Epithelial cell of esophagus (primary cell): ENCODE data around the gene LCP2.

Source experiments
- DNase-seq: peaks from one replicate; pipeline ENCODE4 v3.0.0; 2010; ENCODE audit warnings: low read depth
- H3K4me3 ChIP-seq: 2 replicates; pipeline ENCODE4 v1.5.1; 2011; ENCODE audit warnings: mild to moderate bottlenecking, low read length, control low read depth
- TF ChIP-seq, protein P1 (sequence below): IDR thresholded peaks from 2 replicates; pipeline ENCODE4 v1.5.1; 2011; ENCODE audit warnings: low read depth, mild to moderate bottlenecking, low read length, control low read depth, inconsistent platforms; ENCODE audit not compliant: insufficient read depth; ENCODE audit errors: missing control alignments

The LCP2 gene

DNA sequence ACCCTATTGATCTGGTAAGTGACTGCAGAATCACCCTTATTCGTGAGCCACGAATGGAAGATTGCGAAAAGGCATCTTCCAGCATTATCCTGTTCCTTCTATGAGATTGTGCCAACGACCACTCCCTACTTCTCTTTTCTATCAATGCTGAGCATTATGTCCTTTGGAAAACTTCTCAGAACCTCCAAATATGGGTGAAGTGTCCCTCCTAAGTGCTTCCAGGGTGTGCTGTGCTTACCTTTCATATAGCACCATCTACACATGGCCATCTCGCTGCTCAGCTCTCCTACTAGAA, 14.7 kb upstream of the LCP2 start:
- H3K4me3 ChIP-seq = no peak overlapping the region
- DNase-seq = no peak
- TF ChIP-seq, protein P1, sequence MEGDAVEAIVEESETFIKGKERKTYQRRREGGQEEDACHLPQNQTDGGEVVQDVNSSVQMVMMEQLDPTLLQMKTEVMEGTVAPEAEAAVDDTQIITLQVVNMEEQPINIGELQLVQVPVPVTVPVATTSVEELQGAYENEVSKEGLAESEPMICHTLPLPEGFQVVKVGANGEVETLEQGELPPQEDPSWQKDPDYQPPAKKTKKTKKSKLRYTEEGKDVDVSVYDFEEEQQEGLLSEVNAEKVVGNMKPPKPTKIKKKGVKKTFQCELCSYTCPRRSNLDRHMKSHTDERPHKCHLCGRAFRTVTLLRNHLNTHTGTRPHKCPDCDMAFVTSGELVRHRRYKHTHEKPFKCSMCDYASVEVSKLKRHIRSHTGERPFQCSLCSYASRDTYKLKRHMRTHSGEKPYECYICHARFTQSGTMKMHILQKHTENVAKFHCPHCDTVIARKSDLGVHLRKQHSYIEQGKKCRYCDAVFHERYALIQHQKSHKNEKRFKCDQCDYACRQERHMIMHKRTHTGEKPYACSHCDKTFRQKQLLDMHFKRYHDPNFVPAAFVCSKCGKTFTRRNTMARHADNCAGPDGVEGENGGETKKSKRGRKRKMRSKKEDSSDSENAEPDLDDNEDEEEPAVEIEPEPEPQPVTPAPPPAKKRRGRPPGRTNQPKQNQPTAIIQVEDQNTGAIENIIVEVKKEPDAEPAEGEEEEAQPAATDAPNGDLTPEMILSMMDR = no peak

DNA sequence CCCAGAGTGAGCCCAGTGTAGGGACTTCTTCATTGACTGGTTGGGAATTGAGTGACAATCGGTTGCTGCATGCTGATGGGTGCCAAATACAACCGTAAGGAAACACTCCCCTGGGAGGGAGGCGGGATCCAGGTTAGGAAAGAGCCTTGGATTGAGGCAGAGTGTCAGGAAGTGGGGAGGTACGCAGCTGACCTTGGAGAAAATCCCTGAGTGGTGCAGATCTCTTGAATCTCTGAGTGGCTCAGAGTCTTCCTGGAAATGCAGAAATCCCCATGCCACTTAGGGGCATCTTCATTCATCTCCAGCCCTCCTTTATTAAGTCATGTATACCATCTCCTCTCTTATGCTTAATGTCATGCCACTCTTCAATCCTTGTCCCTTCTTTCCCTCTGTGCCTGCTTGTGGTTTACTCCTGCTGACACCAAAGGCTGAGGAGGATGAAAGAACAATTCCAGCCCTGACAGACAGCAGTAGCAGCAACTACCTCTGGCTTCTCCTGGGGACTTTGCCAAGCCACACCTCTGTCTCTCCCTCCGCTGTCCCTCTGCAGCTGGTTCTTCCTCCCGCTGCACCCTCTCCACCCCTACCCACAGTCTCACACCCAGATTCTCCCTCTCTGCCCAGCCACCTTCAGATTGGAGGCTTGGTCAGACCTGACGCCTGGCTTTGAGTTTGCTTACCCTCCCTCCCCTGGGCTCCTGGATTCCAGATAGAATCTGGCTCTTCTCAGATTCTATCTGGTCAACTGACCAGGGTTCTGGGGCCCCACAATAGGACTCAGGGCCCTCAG, 14.1 kb upstream of the LCP2 start:
- DNase-seq = no peak
- no peak overlapping the region for H3K4me3 ChIP-seq
- TF ChIP-seq, protein P1 = no peak

DNA sequence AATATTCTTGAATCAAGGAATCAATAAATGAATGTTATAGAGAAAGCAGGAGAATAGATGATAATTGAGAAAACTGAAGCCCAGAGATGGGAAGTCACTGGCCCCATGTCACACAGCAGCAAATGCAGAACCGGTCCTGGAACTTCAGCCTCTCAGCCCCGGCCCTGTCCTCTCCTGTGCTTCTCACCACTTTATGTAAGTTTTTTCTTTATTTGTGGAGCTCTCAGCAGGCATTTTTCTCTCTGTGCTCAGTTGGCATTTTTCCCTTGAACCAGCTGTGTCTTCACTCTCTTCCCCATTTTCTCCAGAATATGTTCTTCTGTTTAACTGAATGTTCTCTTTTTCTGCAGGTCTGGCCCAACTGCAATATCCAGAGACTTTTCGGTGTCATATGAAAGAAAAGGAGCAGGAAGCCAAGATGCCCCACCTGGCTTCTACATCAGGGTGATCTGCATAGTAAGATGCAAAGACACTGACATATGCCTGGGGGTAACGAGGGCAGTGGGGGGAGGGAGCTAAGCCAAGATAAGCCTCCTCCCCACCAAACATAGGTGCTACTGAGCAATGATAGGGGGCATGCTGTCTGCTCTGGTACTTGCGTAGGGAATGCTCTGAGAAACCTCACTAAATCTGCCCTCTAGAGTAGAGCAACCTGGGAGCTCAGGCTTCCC, 12.8 kb upstream of the LCP2 start:
- no peak overlapping the region for H3K4me3 ChIP-seq
- TF ChIP-seq, protein P1 = no peak
- no peak for DNase-seq

DNA sequence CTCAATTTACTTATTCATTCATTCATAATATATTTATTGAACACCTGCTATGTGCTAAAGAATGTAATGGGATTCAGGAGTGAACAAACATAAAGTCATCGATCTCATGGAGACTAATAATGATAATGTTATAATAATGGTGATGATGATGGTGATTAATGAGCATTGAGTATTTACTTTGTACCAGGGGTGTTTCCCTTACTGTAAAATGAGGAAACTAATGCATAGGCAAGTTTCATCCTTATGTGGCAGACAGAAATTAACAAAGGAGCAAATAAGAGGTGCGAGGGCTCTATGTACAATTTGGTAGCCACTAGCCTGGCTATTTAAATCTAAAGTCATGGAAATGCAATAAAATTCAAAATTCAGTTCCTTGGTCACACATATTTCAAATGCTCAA, 11.1 kb upstream of the LCP2 start:
- no peak for DNase-seq
- no peak overlapping the region for H3K4me3 ChIP-seq
- TF ChIP-seq, protein P1 = no peak

DNA sequence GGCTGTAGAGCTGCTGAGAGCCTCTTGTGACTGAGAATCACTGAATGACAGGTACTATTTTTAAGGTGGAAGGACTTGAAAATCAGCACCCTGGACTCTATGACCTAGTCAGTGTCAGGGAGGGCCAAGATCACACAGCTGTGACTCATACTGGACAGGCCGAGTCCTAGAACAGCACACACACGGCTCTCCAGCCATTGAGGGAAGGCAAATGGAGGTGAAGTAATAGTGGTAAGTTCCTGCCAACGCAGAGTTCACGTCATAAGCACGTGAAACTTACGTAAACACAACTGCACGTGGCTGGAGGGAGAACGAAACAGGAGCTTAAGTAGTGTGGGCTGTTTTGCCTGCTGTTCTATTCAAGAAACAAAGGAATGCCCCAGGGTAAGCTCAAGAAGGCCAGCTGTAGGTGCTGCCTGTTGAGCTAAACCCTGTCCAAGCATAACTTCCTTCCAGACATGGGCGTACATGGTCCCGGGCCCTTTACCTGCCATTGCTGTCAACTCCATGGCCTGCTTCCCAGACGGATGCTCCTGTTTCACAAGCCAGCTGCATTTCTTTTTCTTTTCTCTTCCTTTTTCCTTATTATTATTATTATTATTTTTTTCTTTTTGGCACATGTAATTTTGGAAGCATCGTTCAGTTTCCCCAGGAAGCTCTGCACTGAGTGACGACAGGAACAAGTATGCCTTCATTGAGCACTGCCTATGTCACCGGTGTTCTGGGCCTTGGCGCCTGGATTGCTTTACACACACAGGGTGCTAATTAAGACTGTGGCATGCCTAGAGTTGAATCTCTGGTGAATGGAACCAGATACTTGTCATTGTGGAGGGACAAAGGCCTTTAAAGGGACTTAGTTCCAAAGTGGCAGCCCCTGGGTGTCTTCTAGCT, 10.2 kb upstream of the LCP2 start:
- TF ChIP-seq, protein P1 = no peak
- peak; percentile 86 for DNase-seq
- no peak overlapping the region for H3K4me3 ChIP-seq

DNA sequence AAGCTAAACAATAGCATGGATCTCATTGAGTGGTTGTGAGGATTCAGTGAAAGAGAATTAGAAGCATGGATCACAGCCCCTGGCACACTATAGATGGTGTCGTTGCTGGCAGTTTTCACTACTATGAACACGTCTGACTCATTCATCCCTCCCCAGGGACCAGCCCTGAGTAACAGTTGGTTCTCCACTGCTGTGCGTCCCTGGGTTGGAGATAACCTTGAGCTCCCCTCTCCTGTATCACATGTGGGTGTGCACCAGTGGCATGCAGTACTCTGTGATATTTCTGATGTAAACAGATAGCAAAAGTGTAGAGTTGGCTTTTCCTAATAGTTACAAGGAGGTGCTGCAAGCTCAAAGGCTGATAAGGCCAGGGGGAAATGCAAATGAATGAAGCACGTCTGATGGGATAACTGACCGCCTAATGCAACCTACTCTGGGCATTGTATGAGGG, 8.8 kb upstream of the LCP2 start:
- DNase-seq = peak; percentile 19
- TF ChIP-seq, protein P1 = no peak

More for the DNA sequence above, 8.8 kb upstream of the LCP2 start:
- no peak overlapping the region for H3K4me3 ChIP-seq
